ENCODE measurements around the gene BZW2.

DNA sequence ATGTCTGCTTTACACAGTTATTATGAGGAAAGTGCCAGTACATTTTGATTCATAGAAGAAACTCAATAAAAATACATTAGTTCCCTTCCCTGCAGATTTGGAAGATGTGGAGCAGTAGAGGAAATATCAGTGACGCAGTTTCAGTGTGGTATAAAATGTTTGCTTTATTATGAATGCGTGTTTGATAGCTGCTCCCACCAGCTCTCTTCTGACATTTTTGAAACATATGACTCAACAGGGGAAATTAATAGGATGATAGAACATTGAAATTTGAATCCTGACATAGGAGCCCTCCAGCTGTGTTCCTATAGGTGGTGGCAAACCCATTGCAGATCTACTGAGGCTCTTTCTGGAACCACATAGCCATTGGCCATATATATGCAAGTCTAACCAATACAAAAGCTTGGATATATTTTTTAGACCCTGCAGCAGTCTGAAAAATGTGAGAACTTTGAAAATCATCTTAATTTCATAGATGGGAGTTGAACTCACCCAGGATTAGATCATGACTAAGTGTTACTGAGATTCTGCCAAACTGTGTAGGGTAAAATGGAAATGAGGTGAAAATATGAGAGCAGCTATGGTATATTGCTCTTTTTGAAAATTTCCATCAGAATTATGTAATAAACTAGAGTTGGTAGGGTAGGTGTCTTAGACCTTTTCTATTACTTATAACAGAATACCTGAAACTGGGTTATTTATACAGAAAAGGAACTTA, 47.8 kb downstream of the BZW2 start:
- TF ChIP-seq CTCF (IDR thresholded peaks at IDR 0.05) (no peak), POLR2A (IDR thresholded peaks at IDR 0.05) (no peak)
